ENCODE data around the gene ADGRB2.

Gene ADGRB2

DNA sequence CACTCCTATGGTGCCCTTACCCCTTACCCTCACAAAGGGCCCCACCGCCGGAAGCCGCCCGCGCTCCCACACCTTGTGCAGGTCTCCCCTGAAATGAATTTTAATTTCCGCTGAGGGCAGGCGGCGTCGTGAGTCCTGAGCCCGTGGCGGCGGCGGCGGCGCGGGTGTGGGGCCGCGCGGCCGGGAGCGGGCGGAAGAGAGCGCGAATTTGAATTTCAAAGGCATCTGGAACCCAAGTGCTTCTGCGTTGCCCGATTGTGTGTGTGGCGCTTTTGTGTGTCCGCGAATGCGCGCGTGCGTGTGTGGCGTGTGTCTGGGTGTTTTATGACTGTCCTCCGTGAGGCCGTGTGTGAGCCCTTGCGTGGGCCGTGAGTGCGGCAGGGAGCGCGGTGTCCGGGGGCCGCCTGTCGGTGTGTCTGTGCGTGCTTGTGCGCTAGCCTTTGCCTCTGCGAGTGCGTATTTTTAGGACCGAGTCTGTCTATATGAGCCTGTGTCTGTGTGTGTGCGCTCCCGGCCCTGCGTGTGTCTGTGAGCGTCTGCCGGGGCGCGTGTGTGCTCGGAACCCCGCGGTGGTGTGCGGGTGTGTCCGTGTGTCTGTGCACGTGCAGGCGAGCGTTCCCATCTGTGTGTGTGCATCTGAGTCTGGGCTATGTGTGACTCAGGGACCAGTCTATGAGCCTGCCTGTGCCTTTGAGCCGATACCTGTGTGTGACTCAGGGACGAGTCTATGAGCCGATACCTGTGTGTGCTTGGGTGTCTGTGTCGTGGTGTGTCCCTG lies 7.9 kb upstream of the ADGRB2 start:
- Histone ChIP-seq H3K36me3 (ENCODE audit: insufficient read depth, low read length) (no peaks in the 10 kb centered on the region), H3K27me3 (ENCODE audit: insufficient read depth, low read length) (peaks cover 81% of the 10 kb centered on the region), H3K4me3 (ENCODE audit: low read length) (peak overlapping the region; percentile 35), H2AFZ (ENCODE audit: low read depth, low read length) (no peak overlapping the region), H3K4me1 (ENCODE audit: insufficient read depth, low read length) (peaks cover 16% of the 10 kb centered on the region), H3K9me3 (ENCODE audit: low read length) (peaks cover 3% of the 10 kb centered on the region)

DNA sequence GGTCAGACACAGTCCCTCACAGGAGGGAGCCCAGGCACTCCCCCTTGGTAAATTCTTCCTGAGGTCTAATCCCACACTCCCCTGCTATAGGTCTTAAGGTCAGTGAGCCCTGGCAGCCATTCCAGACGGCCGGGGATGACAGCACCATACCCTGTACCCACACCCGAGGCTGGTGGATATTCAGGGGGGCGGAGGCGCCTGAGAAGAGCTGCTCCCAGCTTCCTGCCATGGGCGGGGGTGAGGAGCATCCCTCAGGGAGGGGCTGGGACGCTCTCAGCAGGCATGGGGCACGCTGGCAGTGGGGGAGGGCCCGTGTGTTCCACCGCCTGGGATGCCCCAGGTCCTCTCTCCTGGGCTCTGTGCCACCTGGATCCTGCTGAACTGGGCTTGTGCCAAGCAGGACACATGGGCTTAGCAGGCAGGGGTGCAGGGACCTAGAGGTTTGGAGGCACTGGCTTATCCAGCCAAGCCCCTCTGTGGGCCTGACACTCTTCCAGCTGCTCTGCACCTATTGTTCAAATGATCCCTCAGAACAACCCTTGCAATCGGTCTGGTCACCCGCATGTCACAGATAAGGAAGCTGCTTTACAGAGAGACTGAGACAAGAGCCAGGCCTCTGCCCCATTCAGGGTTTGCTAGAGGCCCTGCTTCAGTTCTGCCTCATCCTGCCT lies 5.7 kb upstream of the ADGRB2 start:
- Histone ChIP-seq H3K36me3 (ENCODE audit: insufficient read depth, low read length) (no peaks in the 10 kb centered on the region), H3K4me1 (ENCODE audit: insufficient read depth, low read length) (peaks cover 23% of the 10 kb centered on the region), H3K27me3 (ENCODE audit: insufficient read depth, low read length) (peaks cover 71% of the 10 kb centered on the region), H3K4me3 (ENCODE audit: low read length) (no peak overlapping the region), H3K9me3 (ENCODE audit: low read length) (no peaks in the 10 kb centered on the region), H2AFZ (ENCODE audit: low read depth, low read length) (no peak overlapping the region)

DNA sequence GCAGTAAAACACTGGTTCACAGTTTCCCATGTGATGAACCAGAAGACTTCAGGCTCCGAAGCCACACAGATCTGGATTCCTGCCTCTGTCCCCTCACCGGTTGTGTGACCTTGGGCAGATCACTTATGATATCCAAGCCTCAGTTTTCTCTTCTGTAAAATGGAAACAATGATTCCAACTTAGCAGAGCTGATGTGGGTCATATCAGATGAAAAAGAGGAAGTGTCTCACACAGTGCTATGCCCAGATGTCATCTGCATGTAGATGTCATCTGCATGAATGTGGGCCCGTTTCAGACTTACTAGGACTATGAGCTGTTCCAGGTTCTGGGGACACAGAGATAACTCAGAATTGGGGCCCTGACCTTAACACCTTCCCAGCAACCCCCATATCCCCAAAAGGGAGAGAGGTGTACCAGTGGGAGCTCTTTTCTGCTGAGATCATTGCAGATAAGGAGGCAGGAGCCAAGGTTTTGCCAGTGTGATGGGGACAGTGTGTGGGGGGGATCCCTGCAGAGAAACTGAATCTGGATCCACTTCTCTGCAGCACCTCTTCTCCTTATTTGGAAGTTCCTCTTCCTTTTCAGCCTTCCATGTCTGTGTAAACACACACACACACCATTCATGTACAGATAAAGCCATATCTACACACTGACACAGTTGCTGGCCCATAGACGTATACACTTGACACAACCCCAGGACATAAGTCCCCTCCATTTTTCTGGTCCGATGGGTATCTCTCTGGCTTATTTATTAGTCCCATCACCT lies 5.0 kb upstream of the ADGRB2 start:
- no peak overlapping the region for H3K4me3 ChIP-seq (ENCODE audit: low read length)
- H3K4me1 ChIP-seq (ENCODE audit: insufficient read depth, low read length): peaks cover 27% of the 10 kb centered on the region
- H3K36me3 ChIP-seq (ENCODE audit: insufficient read depth, low read length): no peaks in the 10 kb centered on the region
- no peaks in the 10 kb centered on the region for H3K9me3 ChIP-seq (ENCODE audit: low read length)
- peaks cover 65% of the 10 kb centered on the region for H3K27me3 ChIP-seq (ENCODE audit: insufficient read depth, low read length)
- H2AFZ ChIP-seq (ENCODE audit: low read depth, low read length): no peak overlapping the region

DNA sequence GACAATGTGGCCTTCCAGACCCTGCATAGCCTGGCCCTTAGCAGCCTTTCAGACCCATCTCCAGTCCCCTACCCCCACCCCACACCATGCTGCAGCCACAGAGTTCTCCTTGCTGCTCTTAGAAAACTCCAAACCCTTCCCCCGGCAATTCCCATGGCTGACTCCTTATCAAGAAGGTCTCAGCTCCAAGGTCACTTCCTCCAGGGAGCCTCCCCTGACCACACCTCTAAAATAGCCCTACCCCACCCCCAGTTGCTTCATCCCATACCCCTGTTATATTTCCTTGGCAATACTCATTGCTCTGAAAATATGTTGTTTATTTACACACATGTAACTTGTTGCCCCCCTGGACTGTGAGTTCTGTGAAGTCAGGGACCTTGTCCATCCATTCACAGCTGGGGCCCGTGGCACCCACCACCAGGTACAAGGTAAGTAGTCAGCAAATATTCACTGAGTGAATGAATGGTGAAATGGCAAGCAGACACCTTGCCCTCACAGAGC lies 4.3 kb upstream of the ADGRB2 start:
- H3K9me3 ChIP-seq (ENCODE audit: low read length): no peaks in the 10 kb centered on the region
- peaks cover 29% of the 10 kb centered on the region for H3K4me1 ChIP-seq (ENCODE audit: insufficient read depth, low read length)
- peaks cover 58% of the 10 kb centered on the region for H3K27me3 ChIP-seq (ENCODE audit: insufficient read depth, low read length)
- H3K4me3 ChIP-seq (ENCODE audit: low read length): no peak overlapping the region
- H2AFZ ChIP-seq (ENCODE audit: low read depth, low read length): no peak overlapping the region
- no peaks in the 10 kb centered on the region for H3K36me3 ChIP-seq (ENCODE audit: insufficient read depth, low read length)

DNA sequence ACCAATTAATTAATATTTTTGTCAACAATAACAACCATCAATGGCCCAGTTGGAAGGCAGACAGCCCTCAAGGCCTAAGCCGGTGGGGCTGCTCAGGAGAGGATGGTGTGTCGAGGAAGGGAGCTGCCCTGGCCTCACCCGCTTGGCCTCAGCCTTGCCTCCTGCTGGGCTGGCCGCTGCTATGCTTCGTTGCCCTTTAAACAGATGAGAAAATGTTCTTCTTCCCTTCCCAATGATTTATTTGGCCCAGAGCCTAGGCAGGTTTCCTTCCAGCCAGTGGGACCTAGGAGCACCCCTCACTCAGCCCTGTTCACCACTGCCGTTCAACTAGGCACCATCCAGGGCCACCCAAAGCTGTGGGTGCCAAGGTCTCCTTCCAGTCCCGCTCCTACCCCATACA lies 3.1 kb upstream of the ADGRB2 start:
- H3K36me3 ChIP-seq (ENCODE audit: insufficient read depth, low read length): no peaks in the 10 kb centered on the region
- H3K4me3 ChIP-seq (ENCODE audit: low read length): no peak overlapping the region
- H3K27me3 ChIP-seq (ENCODE audit: insufficient read depth, low read length): peaks cover 46% of the 10 kb centered on the region
- no peak overlapping the region for H2AFZ ChIP-seq (ENCODE audit: low read depth, low read length)
- peaks cover 37% of the 10 kb centered on the region for H3K4me1 ChIP-seq (ENCODE audit: insufficient read depth, low read length)
- H3K9me3 ChIP-seq (ENCODE audit: low read length): no peaks in the 10 kb centered on the region

DNA sequence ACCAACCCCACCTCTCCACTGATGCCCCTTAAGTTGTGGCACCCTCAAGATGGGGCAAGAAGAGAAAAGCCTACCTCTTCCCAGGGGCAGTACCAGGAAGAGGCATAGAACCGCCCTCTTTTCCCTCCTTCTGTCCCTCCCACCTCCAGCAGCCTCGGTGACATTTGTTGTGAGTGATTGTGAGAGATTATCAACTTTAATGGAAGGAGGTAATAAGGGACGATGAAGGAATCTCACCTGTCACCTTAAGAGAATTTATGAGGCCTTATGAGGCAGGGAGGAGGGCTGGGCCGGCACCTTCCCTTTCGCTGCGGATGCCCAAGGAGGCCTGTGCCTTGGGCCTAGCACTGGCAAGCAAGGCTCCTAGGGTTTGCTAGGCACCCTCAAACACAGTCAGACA lies 1.4 kb upstream of the ADGRB2 start:
- H3K27me3 ChIP-seq (ENCODE audit: insufficient read depth, low read length): peaks cover 29% of the 10 kb centered on the region

DNA sequence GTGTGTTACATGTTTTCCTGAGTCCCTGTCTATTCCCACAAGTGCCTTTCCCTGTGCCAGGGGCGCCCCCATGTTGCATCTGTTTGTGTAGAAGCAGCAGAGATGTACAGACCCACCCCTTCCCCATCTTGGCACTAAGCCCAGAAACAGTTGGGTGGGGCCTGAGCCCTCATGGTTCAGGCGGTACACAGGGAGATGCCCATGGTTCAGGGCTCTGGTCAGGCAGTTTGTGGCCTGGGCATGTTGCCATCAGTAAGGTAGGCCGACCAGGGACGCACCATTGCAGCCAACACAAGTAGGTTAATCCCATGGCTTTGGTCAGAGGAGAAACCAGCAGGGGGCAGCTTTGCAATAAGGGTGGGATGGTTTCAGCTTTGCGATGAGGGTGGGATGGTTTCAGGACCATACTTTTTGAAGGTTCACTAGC lies 914 bp upstream of the ADGRB2 start:
- Histone ChIP-seq H3K9me3 (ENCODE audit: low read length) (no peaks in the 10 kb centered on the region), H3K4me1 (ENCODE audit: insufficient read depth, low read length) (peaks cover 43% of the 10 kb centered on the region), H3K4me3 (ENCODE audit: low read length) (no peak overlapping the region), H3K36me3 (ENCODE audit: insufficient read depth, low read length) (no peaks in the 10 kb centered on the region), H2AFZ (ENCODE audit: low read depth, low read length) (no peak overlapping the region), H3K27me3 (ENCODE audit: insufficient read depth, low read length) (peaks cover 24% of the 10 kb centered on the region)

More for the DNA sequence above, 1.4 kb upstream of the ADGRB2 start:
- H3K4me3 ChIP-seq (ENCODE audit: low read length): no peak overlapping the region
- peaks cover 38% of the 10 kb centered on the region for H3K4me1 ChIP-seq (ENCODE audit: insufficient read depth, low read length)
- no peaks in the 10 kb centered on the region for H3K36me3 ChIP-seq (ENCODE audit: insufficient read depth, low read length)
- no peak overlapping the region for H2AFZ ChIP-seq (ENCODE audit: low read depth, low read length)
- H3K9me3 ChIP-seq (ENCODE audit: low read length): no peaks in the 10 kb centered on the region

DNA sequence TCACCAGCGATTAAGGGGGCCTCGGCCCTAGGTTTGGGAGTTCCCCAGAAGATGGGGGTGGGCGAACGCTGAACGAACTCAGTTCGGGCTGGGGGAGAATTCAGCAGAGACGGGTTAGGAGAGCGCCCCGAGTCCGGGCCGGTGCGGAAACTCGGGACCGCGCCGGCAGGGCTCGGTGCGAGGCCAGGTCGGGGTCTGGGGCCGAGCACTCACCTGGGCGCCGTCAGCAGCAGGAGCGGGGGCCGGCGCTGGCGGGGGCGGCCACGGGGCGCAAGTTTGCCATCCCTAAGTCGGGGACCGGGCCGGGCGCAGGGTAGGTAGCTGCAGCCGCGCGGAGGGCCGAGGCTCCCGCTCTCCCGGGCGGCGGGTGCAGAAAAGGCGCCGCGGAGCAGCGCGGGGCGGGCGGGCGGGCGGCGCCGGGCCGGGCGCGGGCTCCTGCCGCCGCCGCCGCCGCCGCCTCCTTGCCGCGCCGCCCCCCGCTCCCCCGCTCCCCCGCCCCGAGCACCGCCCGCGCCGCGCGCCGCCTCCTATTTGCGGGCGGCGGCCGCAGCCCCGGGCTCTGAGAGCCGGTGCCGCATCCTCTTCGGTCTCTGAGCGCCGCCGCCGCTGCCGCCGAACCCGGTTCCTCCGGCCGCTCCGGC lies 349 bp downstream of the ADGRB2 start:
- peak overlapping the region; percentile 48 for H3K4me3 ChIP-seq (ENCODE audit: low read length)
- H3K9me3 ChIP-seq (ENCODE audit: low read length): no peaks in the 10 kb centered on the region
- no peak overlapping the region for H2AFZ ChIP-seq (ENCODE audit: low read depth, low read length)
- peaks cover 20% of the 10 kb centered on the region for H3K27me3 ChIP-seq (ENCODE audit: insufficient read depth, low read length)
- H3K36me3 ChIP-seq (ENCODE audit: insufficient read depth, low read length): no peaks in the 10 kb centered on the region
- H3K4me1 ChIP-seq (ENCODE audit: insufficient read depth, low read length): peaks cover 55% of the 10 kb centered on the region

DNA sequence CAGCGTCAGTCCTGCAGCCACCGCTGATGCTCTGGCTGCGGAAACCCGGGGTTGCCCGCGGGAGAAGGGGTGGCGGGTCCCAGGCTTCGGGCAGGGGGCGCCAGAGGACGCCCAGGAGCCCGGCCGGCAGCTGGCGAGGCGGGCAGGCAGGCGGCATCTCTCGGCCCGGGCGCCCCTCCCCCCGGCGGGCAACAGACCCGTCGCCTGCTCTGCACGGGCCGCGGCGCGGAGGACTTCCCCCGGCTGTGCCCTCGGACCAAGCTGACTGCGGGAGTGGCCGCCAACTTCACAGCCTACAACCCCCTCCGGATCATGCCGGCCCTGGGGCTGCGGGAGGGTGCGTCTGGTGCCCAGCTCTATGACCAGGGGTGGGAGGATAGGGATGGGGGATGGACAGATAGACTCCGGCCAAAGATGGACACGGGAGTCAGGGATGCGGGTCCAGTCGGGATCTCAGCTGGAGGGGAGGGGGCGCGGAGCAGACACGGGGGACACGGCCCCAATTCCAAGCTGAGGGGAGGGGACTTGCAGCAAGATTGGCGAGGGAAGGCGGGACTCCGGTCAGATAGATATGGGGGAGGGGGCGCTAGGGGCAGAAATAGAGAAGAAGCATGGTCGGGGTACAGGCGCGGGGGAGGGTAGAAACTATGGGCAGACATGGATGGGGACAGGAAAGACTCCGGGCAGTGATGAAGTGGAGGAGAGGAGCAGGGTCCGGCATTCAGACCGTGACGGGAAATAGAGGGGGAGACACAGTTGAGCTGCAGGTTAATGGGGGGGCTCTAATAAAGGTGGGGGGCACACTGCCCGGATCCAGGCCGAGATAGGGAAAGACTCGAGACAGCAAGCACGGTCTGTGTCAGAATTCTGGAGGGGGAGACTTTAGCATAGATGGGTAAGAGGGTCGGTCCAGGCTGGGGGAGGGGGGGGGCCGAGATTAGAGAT lies 1.1 kb downstream of the ADGRB2 start:
- Histone ChIP-seq H2AFZ (ENCODE audit: low read depth, low read length) (no peak overlapping the region), H3K4me1 (ENCODE audit: insufficient read depth, low read length) (peaks cover 55% of the 10 kb centered on the region), H3K36me3 (ENCODE audit: insufficient read depth, low read length) (no peaks in the 10 kb centered on the region), H3K27me3 (ENCODE audit: insufficient read depth, low read length) (peaks cover 15% of the 10 kb centered on the region), H3K4me3 (ENCODE audit: low read length) (peak overlapping the region; percentile 48), H3K9me3 (ENCODE audit: low read length) (no peaks in the 10 kb centered on the region)

DNA sequence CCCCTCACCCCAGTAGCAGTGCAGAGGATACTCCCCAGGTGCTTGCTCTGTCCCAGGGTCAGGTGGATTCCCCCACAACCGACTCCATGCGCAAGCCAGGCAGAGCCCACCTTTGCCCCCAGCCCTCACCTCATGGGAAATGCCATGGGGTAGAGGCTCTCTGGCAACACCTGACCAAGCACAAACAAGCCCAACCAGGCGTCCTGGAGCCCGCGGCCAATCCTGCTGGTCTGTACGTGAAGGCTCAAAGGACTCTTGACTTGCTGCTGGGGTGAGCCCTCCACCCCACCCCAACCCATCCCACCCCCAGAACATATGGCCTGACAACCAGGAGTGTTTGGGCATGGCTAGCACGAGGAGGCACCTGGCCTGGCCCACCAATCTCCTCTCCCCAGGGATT lies 1.8 kb downstream of the ADGRB2 start:
- no peak overlapping the region for H2AFZ ChIP-seq (ENCODE audit: low read depth, low read length)
- H3K27me3 ChIP-seq (ENCODE audit: insufficient read depth, low read length): peaks cover 14% of the 10 kb centered on the region
- H3K4me3 ChIP-seq (ENCODE audit: low read length): no peak overlapping the region
- H3K36me3 ChIP-seq (ENCODE audit: insufficient read depth, low read length): no peaks in the 10 kb centered on the region
- peaks cover 55% of the 10 kb centered on the region for H3K4me1 ChIP-seq (ENCODE audit: insufficient read depth, low read length)
- no peaks in the 10 kb centered on the region for H3K9me3 ChIP-seq (ENCODE audit: low read length)

DNA sequence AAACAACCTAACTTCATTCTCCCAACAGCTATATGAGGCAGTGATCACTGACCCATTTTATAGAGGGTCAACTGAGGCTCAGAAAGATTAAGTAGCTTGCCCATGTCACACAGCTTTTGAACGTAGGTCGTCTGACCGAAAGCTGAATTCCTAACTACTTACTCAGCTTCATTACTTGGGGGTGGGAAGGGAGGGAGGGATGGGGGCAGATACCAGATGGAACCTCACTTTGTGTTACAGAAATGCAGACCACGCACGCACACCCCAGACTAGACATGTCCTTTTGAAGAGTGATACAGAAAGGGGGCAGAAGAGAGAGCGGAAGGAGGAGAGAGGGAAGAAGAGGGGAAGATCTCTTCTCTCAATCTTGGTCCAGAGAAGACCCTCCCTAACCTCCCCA lies 2.3 kb downstream of the ADGRB2 start:
- Histone ChIP-seq H3K4me3 (ENCODE audit: low read length) (peak overlapping the region; percentile 48), H3K9me3 (ENCODE audit: low read length) (no peaks in the 10 kb centered on the region), H3K27me3 (ENCODE audit: insufficient read depth, low read length) (peaks cover 12% of the 10 kb centered on the region), H2AFZ (ENCODE audit: low read depth, low read length) (no peak overlapping the region), H3K4me1 (ENCODE audit: insufficient read depth, low read length) (peaks cover 55% of the 10 kb centered on the region), H3K36me3 (ENCODE audit: insufficient read depth, low read length) (no peaks in the 10 kb centered on the region)

Measured in neuron (in vitro differentiated cells).